DMS114 treated with DMSO at 0.1 percent for 48 hours (cell line): Measurements from ENCODE around the gene OR7E24.
A peak's percentile ranks its signal among the peaks of the same experiment; 100 is the strongest.
"Not testable (repeated sequence)": the region's sequence is repeated elsewhere in the genome, so short reads cannot be mapped to it uniquely, and the experiment has no call there.

Experiments
- DNase-seq: peaks from one replicate; lab custom pipeline; 2025; ENCODE audit not compliant: unreplicated experiment; lab: John Stamatoyannopoulos, UW

The OR7E24 gene

DNA sequence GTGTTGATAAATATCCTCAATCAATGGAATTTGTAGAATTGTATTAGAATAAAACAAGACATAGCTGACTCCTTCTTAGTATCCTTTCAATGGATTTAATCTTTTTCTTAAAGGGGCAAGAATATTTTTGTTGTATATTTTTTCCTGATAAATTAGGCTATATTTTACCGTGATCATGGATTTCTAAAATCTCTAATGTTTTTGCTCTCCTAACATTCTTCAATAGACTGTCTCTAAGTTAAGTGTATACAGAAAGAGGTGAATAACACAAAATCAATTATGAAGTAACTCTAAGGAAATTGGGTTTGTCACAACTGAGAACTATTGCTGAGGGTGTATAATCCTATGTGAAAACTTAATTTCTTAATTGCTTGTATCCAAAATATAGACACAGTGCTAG is at the start of gene OR7E24:
Gene OR7E24 (plus strand): TSS at position 301 of the 400 bp plus-strand sequence. CDS start 114 bp downstream, outside the sequence.
- no peak for DNase-seq

DNA sequence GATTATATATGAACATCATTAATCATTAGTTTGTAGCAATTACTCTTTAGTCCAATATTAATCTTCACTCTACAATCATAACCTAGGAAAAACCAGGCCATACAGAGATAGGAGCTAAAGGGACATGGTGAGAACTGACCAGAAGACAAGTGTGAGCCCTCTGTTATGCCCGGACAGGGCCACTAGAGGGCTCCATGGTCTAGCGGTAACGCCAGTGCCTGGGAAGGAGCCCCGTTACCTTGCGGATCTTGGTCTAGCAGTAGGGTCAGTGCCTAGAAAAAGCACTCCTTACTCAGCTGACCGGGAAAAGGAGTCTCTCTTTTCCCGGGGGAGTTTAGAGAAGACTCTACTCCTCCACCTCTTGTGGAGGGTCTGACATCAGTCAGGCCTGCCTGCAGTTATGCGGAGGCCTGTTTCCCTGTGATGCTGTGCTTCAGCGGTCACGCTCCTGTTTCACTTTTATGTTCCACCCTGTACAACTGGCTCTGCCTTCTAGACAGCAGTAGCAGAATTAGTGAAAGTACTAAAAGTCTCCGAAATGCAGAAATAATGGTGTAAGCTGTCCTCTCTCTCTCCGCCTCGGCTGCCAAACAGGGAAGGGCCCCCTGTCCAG is 45.1 kb upstream of the OR7E24 start:
- DNase-seq: peak; percentile 29

DNA sequence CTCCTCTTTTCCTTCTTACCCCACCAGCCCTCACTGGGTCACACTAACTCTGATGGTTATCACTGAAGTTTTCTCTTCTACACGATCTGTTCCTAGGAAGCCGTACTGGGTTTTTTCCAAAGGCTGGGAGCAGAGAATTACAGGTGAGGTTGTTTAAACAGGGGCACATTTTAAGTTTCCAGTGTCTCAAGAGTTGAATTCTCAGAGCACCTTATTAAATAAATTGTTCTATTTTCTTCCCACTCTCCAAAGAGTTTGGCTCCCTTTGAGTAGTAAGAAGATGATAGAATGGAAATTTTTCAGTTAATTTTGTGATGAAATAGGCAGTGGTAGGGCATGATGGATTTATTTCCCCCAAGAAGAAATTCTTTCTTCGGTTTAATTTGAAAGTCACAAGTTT is 31.2 kb upstream of the OR7E24 start, which contains the start of gene OR7D4:
Gene OR7D4 (minus strand): TSS at position 101 of the 400 bp plus-strand sequence. CDS start 4,752 bp downstream, outside the sequence.
- no peak for DNase-seq

DNA sequence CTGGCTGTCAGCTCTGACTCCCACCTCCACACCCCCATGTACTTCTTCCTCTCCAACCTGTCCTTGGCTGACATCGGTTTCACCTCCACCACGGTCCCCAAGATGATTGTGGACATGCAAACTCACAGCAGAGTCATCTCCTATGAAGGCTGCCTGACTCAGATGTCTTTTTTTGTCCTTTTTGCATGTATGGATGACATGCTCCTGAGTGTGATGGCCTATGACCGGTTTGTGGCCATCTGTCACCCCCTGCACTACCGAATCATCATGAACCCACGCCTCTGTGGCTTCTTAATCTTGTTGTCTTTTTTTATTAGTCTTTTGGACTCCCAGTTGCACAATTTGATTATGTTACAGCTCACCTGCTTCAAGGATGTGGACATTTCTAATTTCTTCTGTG is 506 bp downstream of the OR7E24 start:
- DNase-seq: no peak

DNA sequence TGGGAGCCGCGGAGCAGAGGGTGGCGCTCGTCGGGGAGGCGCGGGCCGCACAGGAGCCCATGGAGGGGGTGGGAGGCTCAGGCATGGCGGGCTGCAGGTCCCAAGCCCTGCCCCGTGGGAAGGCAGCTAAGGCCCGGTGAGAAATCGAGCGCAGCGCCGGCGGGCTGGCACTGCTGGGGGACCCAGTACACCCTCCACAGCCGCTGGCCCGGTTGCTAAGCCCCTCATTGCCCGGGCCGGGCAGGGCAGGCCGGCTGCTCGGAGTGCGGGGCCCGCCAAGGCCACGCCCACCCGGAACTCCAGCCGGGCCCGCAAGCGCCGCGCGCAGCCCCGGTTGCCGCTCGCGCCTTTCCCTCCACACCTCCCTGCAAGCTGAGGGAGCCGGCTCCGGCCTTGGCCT is 32.8 kb downstream of the OR7E24 start:
- DNase-seq: not testable (repeated sequence)

GRCh38 chr19:9289231-9289884 is 38.6 kb downstream of the OR7E24 start:
- no peak for DNase-seq

GRCh38 chr19:9295411-9295849 is 44.7 kb downstream of the OR7E24 start:
- no peak for DNase-seq

GRCh38 chr19:9296336-9296735 is 45.6 kb downstream of the OR7E24 start:
- no peak for DNase-seq
